Prostate gland (tissue), 2 donors: ENCODE results near the gene MYO5C. TPM values are rescaled to one million over a fixed set of nuclear protein-coding genes. Genes with fewer than 3 reads are reported as not detected.
A peak's percentile ranks its signal among the peaks of the same experiment; 100 is the strongest.
"Not testable (repeated sequence)": the region's sequence is repeated elsewhere in the genome, so short reads cannot be mapped to it uniquely, and the experiment has no call there.

Source experiments
- DNase-seq: peaks from one replicate; pipeline ENCODE4 v3.0.0-alpha.2; 2019; ENCODE audit warnings: low spot score
- H3K27ac ChIP-seq, 2 donors: fragments of 200-600 bp; sonication (generic); 2 replicates each; pipeline ENCODE4 v1.5.1; 2017 to 2019
- H3K27me3 ChIP-seq: fragments of 200-600 bp; sonication (generic); replicated peaks from 2 replicates; pipeline ENCODE4 v1.5.1; 2019; ENCODE audit not compliant: insufficient read depth
- H3K36me3 ChIP-seq, 2 donors: fragments of 200-600 bp; sonication (generic); 1 replicate in 1 of 2; 2 replicates in 1 of 2; pipeline versions ENCODE4 v1.5.1 to v1.8.1; 2017 to 2019
- H3K4me1 ChIP-seq: fragments of 200-600 bp; sonication (generic); replicated peaks from 2 replicates; pipeline ENCODE4 v1.5.1; 2019
- H3K4me3 ChIP-seq, 2 donors: fragments of 200-600 bp; sonication (generic); 2 replicates each; pipeline ENCODE4 v1.5.1; 2017 to 2019
- H3K9me3 ChIP-seq: fragments of 200-600 bp; sonication (generic); 2 replicates; pipeline ENCODE4 v1.5.1; 2017
- CTCF ChIP-seq, 4 experiments: fragments of 200-600 bp in 2 of 4; fragments of 450-650 bp in 2 of 4; sonication (generic) in 2 of 4; IDR thresholded peaks; 1 replicate in 3 of 4; 2 replicates in 1 of 4; pipeline ENCODE4 v1.5.1; 2016 to 2019; ENCODE audit warnings: antibody characterized with exemption in 4 of 4, mild to moderate bottlenecking in 2 of 4, moderate library complexity in 2 of 4
- POLR2A ChIP-seq: fragments of 450-650 bp; IDR thresholded peaks from one replicate; pipeline ENCODE4 v1.6.1; 2016; ENCODE audit warnings: antibody characterized with exemption, mild to moderate bottlenecking
- POLR2AphosphoS5 ChIP-seq: sonication (generic); formaldehyde crosslinking; IDR thresholded peaks from one replicate; pipeline ENCODE4 v1.6.1; 2017; ENCODE audit warnings: antibody characterized with exemption
- WGBS: methylation state at CpG from one replicate; pipeline ENCODE4 v1.1.5; 2018; 5-methylcytosine and 5-hydroxymethylcytosine counted together
- intact Hi-C: fragments of 100-400 bp; cut with DNase I; formaldehyde crosslinking; loops from one replicate; pipeline ENCODE4 v1.14.2; 2022
- total RNA-seq, 2 donors: library from RNA; depleted of rRNA; stranded (reverse); fragments of >200 nt; gene quantifications; one replicate each; pipeline ENCODE4 v1.1.0, GENCODE V29; 2016

MYO5C gene
- total RNA-seq, 2 donors from 2014 or later, result 53.5 to 59.9 TPM

GRCh38 chr15:52287114-52287513 is 8.5 kb downstream of the MYO5C start:
- peak; percentile 22 for TF ChIP-seq POLR2A
- TF ChIP-seq POLR2AphosphoS5, result peak; percentile 25
- no peak for TF ChIP-seq CTCF (IDR thresholded peaks at IDR 0.05)
- WGBS, result 58% methylated on average over 7 of the region's 7 CpGs
- Histone ChIP-seq H3K4me3 (no peak overlapping the region), H3K27ac (peak overlapping the region; percentile 88 to 95), H3K4me1 (peaks cover 14% of the 10 kb centered on the region), H3K27me3 (no peaks in the 10 kb centered on the region), H3K36me3 (no peaks in the 10 kb centered on the region), H3K9me3 (no peaks in the 10 kb centered on the region)
- DNase-seq, result peak; percentile 39
- intact Hi-C loops, result no loop called here

GRCh38 chr15:52285941-52286340 is 9.7 kb downstream of the MYO5C start:
- H3K36me3 ChIP-seq, intact Hi-C loops, DNase-seq, H3K27ac ChIP-seq, H3K27me3 ChIP-seq, H3K4me3 ChIP-seq, H3K9me3 ChIP-seq: not testable (repeated sequence)
- peaks cover 14% of the 10 kb centered on the region for H3K4me1 ChIP-seq
- WGBS, result 95% methylated on average over 17 of the region's 34 CpGs

- Histone ChIP-seq H3K4me1 (peaks cover 10% of the 10 kb centered on the region), H3K36me3 (no peaks in the 10 kb centered on the region), H3K4me3 (no peak overlapping the region), H3K27me3 (no peaks in the 10 kb centered on the region), H3K9me3 (no peaks in the 10 kb centered on the region), H3K27ac (no peak overlapping the region)
- 88% methylated on average over 3 of the region's 3 CpGs for WGBS
- intact Hi-C loops, result no loop called here
- TF ChIP-seq POLR2A, result no peak
- no peak for TF ChIP-seq POLR2AphosphoS5
- TF ChIP-seq CTCF (IDR thresholded peaks at IDR 0.05), result no peak
- no peak for DNase-seq
Measured at GRCh38 chr15:52284164-52284563, 11.4 kb downstream of the MYO5C start.

DNA sequence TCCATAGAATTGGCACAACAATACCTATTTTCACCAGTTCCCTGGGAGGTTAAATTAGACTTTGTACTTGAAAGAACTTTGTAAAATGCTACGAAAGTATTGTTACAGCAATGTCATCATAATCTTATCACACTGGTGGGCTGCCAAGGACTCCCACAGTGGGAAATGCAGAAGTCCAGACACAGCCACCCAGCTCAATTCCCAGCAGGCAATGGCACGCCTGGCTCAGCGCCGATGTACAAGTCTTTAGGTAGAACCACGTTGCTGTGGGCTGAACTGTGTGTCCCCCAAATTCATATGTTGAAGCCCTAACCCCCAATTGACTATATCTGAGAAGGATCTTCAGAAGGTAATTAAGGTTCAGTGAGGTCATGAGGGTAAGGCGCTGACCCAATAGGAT is 12.3 kb downstream of the MYO5C start:
- 92% methylated on average over 6 of the region's 6 CpGs for WGBS
- no peaks in the 10 kb centered on the region for H3K27me3 ChIP-seq
- no peak for DNase-seq

GRCh38 chr15:52282418-52282817 is 13.2 kb downstream of the MYO5C start:
- TF ChIP-seq POLR2A (no peak), POLR2AphosphoS5 (no peak), CTCF (IDR thresholded peaks at IDR 0.05) (no peak)
- 96% methylated on average over 14 of the region's 14 CpGs for WGBS
- Histone ChIP-seq H3K9me3 (no peaks in the 10 kb centered on the region), H3K27ac (no peak overlapping the region), H3K36me3 (no peaks in the 10 kb centered on the region), H3K4me1 (no peaks in the 10 kb centered on the region), H3K27me3 (no peaks in the 10 kb centered on the region), H3K4me3 (no peak overlapping the region)
- intact Hi-C loops, result no loop called here
- DNase-seq, result no peak

More for the DNA sequence above, 12.3 kb downstream of the MYO5C start:
- Histone ChIP-seq H3K27ac (no peak overlapping the region), H3K36me3 (no peaks in the 10 kb centered on the region), H3K9me3 (no peaks in the 10 kb centered on the region), H3K4me1 (peaks cover 4% of the 10 kb centered on the region), H3K4me3 (no peak overlapping the region)
- no peak for TF ChIP-seq POLR2AphosphoS5
- no peak for TF ChIP-seq CTCF (IDR thresholded peaks at IDR 0.05)
- TF ChIP-seq POLR2A, result no peak
- intact Hi-C loops, result no loop called here
